ENCODE measurements around the gene RAB3B. TPM values are rescaled to one million over a fixed set of nuclear protein-coding genes. Genes with fewer than 3 reads are reported as not detected.

RAB3B gene
- total and polyA plus RNA-seq, 4 donors: 0.02 to 0.57 (median 0.11) TPM

- DNase-seq: no peak
- Histone ChIP-seq H3K4me1 (ENCODE audit: control insufficient read depth in 5 of 5, insufficient read depth in 5 of 5, low read length in 5 of 5) (no peaks in the 10 kb centered on the region), H3K36me3 (ENCODE audit: control insufficient read depth in 4 of 4, insufficient read depth in 4 of 4, low read length in 4 of 4) (no peaks in the 10 kb centered on the region), H3K4me3 (no peak overlapping the region), H3K9me3 (ENCODE audit: control insufficient read depth in 4 of 4, insufficient read depth in 3 of 4, low read length in 3 of 4) (peaks cover 0 to 3% (median 0%) of the 10 kb centered on the region in 4 donors), H3K27me3 (ENCODE audit: control insufficient read depth in 3 of 3, insufficient read depth in 3 of 3, low read length in 2 of 3) (peaks cover 0 to 75% (median 15%) of the 10 kb centered on the region in 3 donors), H3K27ac (ENCODE audit: low read depth in 1 of 2, low read length in 1 of 2) (no peak overlapping the region), H3K9ac (ENCODE audit: insufficient read depth in 1 of 2, low read length in 2 of 2) (no peak overlapping the region)
- ATAC-seq (ENCODE audit: insufficient read depth, low FRiP score): no peak
- TF ChIP-seq CTCF (IDR thresholded peaks at IDR 0.05; ENCODE audit: control extremely low read depth, extremely low read depth): no peak
- WGBS, 2 donors: 41 to 42% methylated on average over 4 of the region's 4 CpGs
Measured at GRCh38 chr1:51963592-51964308, 26.8 kb downstream of the RAB3B start.

GRCh38 chr1:51962486-51963356 is 27.8 kb downstream of the RAB3B start:
- Histone ChIP-seq H3K27me3 (ENCODE audit: control insufficient read depth in 3 of 3, insufficient read depth in 3 of 3, low read length in 2 of 3) (peaks cover 0 to 75% (median 15%) of the 10 kb centered on the region in 3 donors), H3K4me1 (ENCODE audit: control insufficient read depth in 5 of 5, insufficient read depth in 5 of 5, low read length in 5 of 5) (no peaks in the 10 kb centered on the region), H3K9ac (ENCODE audit: insufficient read depth in 1 of 2, low read length in 2 of 2) (no peak overlapping the region), H3K36me3 (ENCODE audit: control insufficient read depth in 4 of 4, insufficient read depth in 4 of 4, low read length in 4 of 4) (no peaks in the 10 kb centered on the region), H3K9me3 (ENCODE audit: control insufficient read depth in 4 of 4, insufficient read depth in 3 of 4, low read length in 3 of 4) (peaks cover 0 to 3% (median 0%) of the 10 kb centered on the region in 4 donors), H3K4me3 (no peak overlapping the region), H3K27ac (ENCODE audit: low read depth in 1 of 2, low read length in 1 of 2) (no peak overlapping the region)
- 66 to 79% methylated on average over 4 of the region's 4 CpGs for WGBS, 2 donors
- no peak for TF ChIP-seq CTCF (IDR thresholded peaks at IDR 0.05; ENCODE audit: control extremely low read depth, extremely low read depth)
- ATAC-seq (ENCODE audit: insufficient read depth, low FRiP score): no peak
- DNase-seq: no peak

GRCh38 chr1:51961954-51962353 is 28.5 kb downstream of the RAB3B start:
- Histone ChIP-seq H3K36me3 (ENCODE audit: control insufficient read depth in 4 of 4, insufficient read depth in 4 of 4, low read length in 4 of 4) (no peaks in the 10 kb centered on the region), H3K9me3 (ENCODE audit: control insufficient read depth in 4 of 4, insufficient read depth in 3 of 4, low read length in 3 of 4) (peaks cover 0 to 3% (median 0%) of the 10 kb centered on the region in 4 donors), H3K27ac (ENCODE audit: low read depth in 1 of 2, low read length in 1 of 2) (no peak overlapping the region), H3K4me1 (ENCODE audit: control insufficient read depth in 5 of 5, insufficient read depth in 5 of 5, low read length in 5 of 5) (no peaks in the 10 kb centered on the region), H3K4me3 (no peak overlapping the region), H3K9ac (ENCODE audit: insufficient read depth in 1 of 2, low read length in 2 of 2) (no peak overlapping the region), H3K27me3 (ENCODE audit: control insufficient read depth in 3 of 3, insufficient read depth in 3 of 3, low read length in 2 of 3) (peaks cover 0 to 71% (median 15%) of the 10 kb centered on the region in 3 donors)
- no peak for TF ChIP-seq CTCF (IDR thresholded peaks at IDR 0.05; ENCODE audit: control extremely low read depth, extremely low read depth)
- ATAC-seq (ENCODE audit: insufficient read depth, low FRiP score): no peak
- DNase-seq: no peak
- WGBS, 2 donors: 92 to 93% methylated on average over 2 of the region's 2 CpGs

All from lung (tissue), 12 donors.